ENCODE data around the gene THOC3. TPM values are rescaled to one million over a fixed set of nuclear protein-coding genes. Genes with fewer than 3 reads are reported as not detected.
"Not testable (repeated sequence)": the region's sequence is repeated elsewhere in the genome, so short reads cannot be mapped to it uniquely, and the experiment has no call there.

The THOC3 gene
- total RNA-seq, 1 experiment from 2014 or later: 147 TPM

GRCh38 chr5:175958515-175958914 lies 9.6 kb downstream of the THOC3 start:
- DNase-seq; H3K36me3 ChIP-seq (replicated peaks; ENCODE audit: control insufficient read depth, insufficient read depth, low read length); H3K4me3 ChIP-seq (ENCODE audit: insufficient read depth, low read depth, low read length); H3K27me3 ChIP-seq (ENCODE audit: control insufficient read depth, insufficient read depth, low read length): not testable (repeated sequence)

GRCh38 chr5:175954107-175954506 lies 14.0 kb downstream of the THOC3 start:
- not testable (repeated sequence) for DNase-seq; H3K27me3 ChIP-seq (ENCODE audit: control insufficient read depth, insufficient read depth, low read length); H3K4me3 ChIP-seq (ENCODE audit: insufficient read depth, low read depth, low read length); H3K36me3 ChIP-seq (replicated peaks; ENCODE audit: control insufficient read depth, insufficient read depth, low read length)

- not testable (repeated sequence) for H3K27me3 ChIP-seq (ENCODE audit: control insufficient read depth, insufficient read depth, low read length); H3K36me3 ChIP-seq (replicated peaks; ENCODE audit: control insufficient read depth, insufficient read depth, low read length); DNase-seq; H3K4me3 ChIP-seq (ENCODE audit: insufficient read depth, low read depth, low read length)
These were observed 15.3 kb downstream of the THOC3 start for GRCh38 chr5:175952810-175953209.

- not testable (repeated sequence) for DNase-seq
These were observed 16.7 kb downstream of the THOC3 start for GRCh38 chr5:175951339-175951969.

GRCh38 chr5:175948329-175949108 lies 19.6 kb downstream of the THOC3 start:
- H3K4me3 ChIP-seq (ENCODE audit: insufficient read depth, low read depth, low read length); H3K36me3 ChIP-seq (replicated peaks; ENCODE audit: control insufficient read depth, insufficient read depth, low read length); DNase-seq; H3K27me3 ChIP-seq (ENCODE audit: control insufficient read depth, insufficient read depth, low read length): not testable (repeated sequence)

More at GRCh38 chr5:175951339-175951969, 16.7 kb downstream of the THOC3 start:
- H3K36me3 ChIP-seq (replicated peaks; ENCODE audit: control insufficient read depth, insufficient read depth, low read length); H3K4me3 ChIP-seq (ENCODE audit: insufficient read depth, low read depth, low read length); H3K27me3 ChIP-seq (ENCODE audit: control insufficient read depth, insufficient read depth, low read length): not testable (repeated sequence)

GRCh38 chr5:175943253-175943652 lies 24.9 kb downstream of the THOC3 start:
- H3K36me3 ChIP-seq (replicated peaks; ENCODE audit: control insufficient read depth, insufficient read depth, low read length); H3K27me3 ChIP-seq (ENCODE audit: control insufficient read depth, insufficient read depth, low read length); DNase-seq; H3K4me3 ChIP-seq (ENCODE audit: insufficient read depth, low read depth, low read length): not testable (repeated sequence)

GRCh38 chr5:175940632-175941031 lies 27.5 kb downstream of the THOC3 start:
- DNase-seq; H3K36me3 ChIP-seq (replicated peaks; ENCODE audit: control insufficient read depth, insufficient read depth, low read length); H3K27me3 ChIP-seq (ENCODE audit: control insufficient read depth, insufficient read depth, low read length); H3K4me3 ChIP-seq (ENCODE audit: insufficient read depth, low read depth, low read length): not testable (repeated sequence)

GRCh38 chr5:175938489-175938888 lies 29.6 kb downstream of the THOC3 start:
- not testable (repeated sequence) for H3K4me3 ChIP-seq (ENCODE audit: insufficient read depth, low read depth, low read length); DNase-seq; H3K36me3 ChIP-seq (replicated peaks; ENCODE audit: control insufficient read depth, insufficient read depth, low read length); H3K27me3 ChIP-seq (ENCODE audit: control insufficient read depth, insufficient read depth, low read length)

GRCh38 chr5:175928752-175929151 lies 39.4 kb downstream of the THOC3 start:
- H3K27me3 ChIP-seq (ENCODE audit: control insufficient read depth, insufficient read depth, low read length); H3K4me3 ChIP-seq (ENCODE audit: insufficient read depth, low read depth, low read length); DNase-seq; H3K36me3 ChIP-seq (replicated peaks; ENCODE audit: control insufficient read depth, insufficient read depth, low read length): not testable (repeated sequence)

GRCh38 chr5:175925106-175925505 lies 43.0 kb downstream of the THOC3 start:
- H3K27me3 ChIP-seq (ENCODE audit: control insufficient read depth, insufficient read depth, low read length); H3K36me3 ChIP-seq (replicated peaks; ENCODE audit: control insufficient read depth, insufficient read depth, low read length); H3K4me3 ChIP-seq (ENCODE audit: insufficient read depth, low read depth, low read length); DNase-seq: not testable (repeated sequence)

GRCh38 chr5:175922192-175922885 lies 45.8 kb downstream of the THOC3 start:
- Histone ChIP-seq H3K4me3 (ENCODE audit: insufficient read depth, low read depth, low read length) (no peak overlapping the region), H3K27me3 (ENCODE audit: control insufficient read depth, insufficient read depth, low read length) (no peaks in the 10 kb centered on the region), H3K36me3 (replicated peaks; ENCODE audit: control insufficient read depth, insufficient read depth, low read length) (no peaks in the 10 kb centered on the region)
- DNase-seq: peak; percentile 16

- peak; percentile 6 for DNase-seq
- H3K27me3 ChIP-seq (ENCODE audit: control insufficient read depth, insufficient read depth, low read length): no peaks in the 10 kb centered on the region
- no peaks in the 10 kb centered on the region for H3K36me3 ChIP-seq (replicated peaks; ENCODE audit: control insufficient read depth, insufficient read depth, low read length)
- no peak overlapping the region for H3K4me3 ChIP-seq (ENCODE audit: insufficient read depth, low read depth, low read length)
These were observed 46.9 kb downstream of the THOC3 start for GRCh38 chr5:175921061-175921730.

GRCh38 chr5:175920231-175920811 lies 47.8 kb downstream of the THOC3 start:
- Histone ChIP-seq H3K4me3 (ENCODE audit: insufficient read depth, low read depth, low read length) (no peak overlapping the region), H3K36me3 (replicated peaks; ENCODE audit: control insufficient read depth, insufficient read depth, low read length) (no peaks in the 10 kb centered on the region), H3K27me3 (ENCODE audit: control insufficient read depth, insufficient read depth, low read length) (no peaks in the 10 kb centered on the region)
- no peak for DNase-seq
